H1 (cell line): ENCODE measurements around the gene RCE1. TPM values are rescaled to one million over a fixed set of nuclear protein-coding genes. Genes with fewer than 3 reads are reported as not detected.

Experiments
- CHD7 ChIP-seq: fragments of 300-600 bp; sonication (generic); IDR thresholded peaks from 2 replicates; pipeline ENCODE4 v1.7.1; 2012; ENCODE audit warnings: low read length, moderate library complexity, mild to moderate bottlenecking, inconsistent platforms; ENCODE audit not compliant: insufficient replicate concordance
- EP300 ChIP-seq, 2 experiments: IDR thresholded peaks; 1 replicate in 1 of 2; 2 replicates in 1 of 2; pipeline ENCODE4 v1.6.1; 2011 to 2012; ENCODE audit warnings: low read depth in 2 of 2, low read length in 2 of 2, mild to moderate bottlenecking in 2 of 2, borderline replicate concordance in 1 of 2, inconsistent platforms in 1 of 2, moderate library complexity in 1 of 2
- KDM4A ChIP-seq: IDR thresholded peaks from one replicate; pipeline ENCODE4 v1.7.1; 2012; ENCODE audit warnings: low read depth, mild to moderate bottlenecking, moderate library complexity, low read length, inconsistent platforms; ENCODE audit not compliant: severe bottlenecking
- MAX ChIP-seq: IDR thresholded peaks from 2 replicates; pipeline ENCODE4 v1.6.1; 2012; ENCODE audit warnings: inconsistent platforms
- POU5F1 ChIP-seq: IDR thresholded peaks from 2 replicates; pipeline ENCODE4 v1.6.1; 2011; ENCODE audit warnings: low read depth, mild to moderate bottlenecking, low read length, moderate library complexity
- TAF1 ChIP-seq: IDR thresholded peaks from 2 replicates; pipeline ENCODE4 v1.6.1; 2011; ENCODE audit warnings: mild to moderate bottlenecking, low read depth, low read length
- polyA plus RNA-seq, 7 experiments: library from polyadenylated mRNA; depleted of rRNA in 3 of 7; stranded (reverse) in 5 of 7; unstranded in 2 of 7; fragments of >200 nt in 5 of 7; fragments of 200-250 nt in 2 of 7; gene quantifications; 1 replicate in 5 of 7; 2 replicates in 1 of 7; 4 replicates in 1 of 7; pipeline versions ENCODE4 v1.2.1 to v1.2.3, GENCODE V29; 2011 to 2013; ENCODE audit warnings: missing spikeins in 2 of 7, mixed read lengths in 2 of 7
- total RNA-seq: library from RNA; stranded (reverse); fragmentation: NEBNext Ultra II Directional; extraction: Animal tissue kit (Norgen Biotek cat#: 25700); gene quantifications from 2 replicates; pipeline ENCODE4 v1.2.1, GENCODE V29; 2021
- TF ChIP-seq, protein P1 (sequence below): IDR thresholded peaks from 2 replicates; pipeline ENCODE4 v1.6.1; 2012; ENCODE audit warnings: low read length, inconsistent platforms

Gene RCE1
- total and polyA plus RNA-seq, 2 of the 8 experiments (the other 6 are each of a cell fraction or from before 2014, with no cell fraction given), result 35.8 to 84.8 TPM

DNA sequence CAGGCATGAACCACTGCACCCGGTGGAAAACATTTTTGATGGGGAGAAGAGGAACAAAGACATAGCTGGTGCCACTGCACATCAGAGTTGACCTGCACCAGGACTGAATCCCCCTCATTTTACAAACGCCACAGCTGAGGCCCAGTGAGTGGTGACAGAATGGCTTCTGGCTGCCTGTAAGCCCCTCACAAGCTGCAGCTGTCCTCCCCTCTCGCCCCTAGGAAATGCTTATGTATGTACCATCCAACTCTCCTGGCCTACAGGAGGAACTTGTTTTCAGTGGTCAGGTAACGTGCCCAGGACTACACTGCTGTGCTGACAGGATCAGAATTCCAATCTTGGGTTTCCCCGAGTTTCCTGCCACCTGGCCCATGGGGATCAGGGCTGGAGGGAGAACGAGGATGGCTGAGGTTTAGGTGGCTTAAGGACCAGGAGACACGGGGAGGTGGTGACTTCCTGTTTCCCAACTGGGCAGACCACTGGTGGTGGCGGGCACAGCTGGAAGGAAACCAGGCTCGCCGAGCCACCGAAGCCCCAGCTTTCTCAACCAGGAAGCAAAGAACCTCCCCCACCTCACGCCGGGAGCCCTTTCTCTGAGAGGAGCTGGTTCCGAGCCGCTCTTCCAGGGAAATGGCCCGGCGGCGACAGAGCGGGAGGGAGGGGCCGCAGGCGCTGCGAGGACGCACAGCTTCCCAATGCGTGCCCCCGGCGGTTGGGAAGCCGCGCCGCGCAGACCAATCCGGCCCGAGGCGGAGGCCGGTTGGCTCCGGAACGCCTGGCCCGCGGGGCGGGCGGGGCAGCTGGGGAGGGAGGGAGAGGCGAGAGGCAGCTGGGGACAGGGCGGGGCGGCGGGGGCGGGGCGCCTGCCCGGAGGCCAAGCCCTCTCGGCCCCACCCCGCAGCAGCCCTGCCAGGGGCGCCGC lies 12.6 kb downstream of the RCE1 start (continued):
- no peak for TF ChIP-seq CHD7
- TF ChIP-seq TAF1, result peak; percentile 66
- no peak for TF ChIP-seq POU5F1
- TF ChIP-seq, protein P1, sequence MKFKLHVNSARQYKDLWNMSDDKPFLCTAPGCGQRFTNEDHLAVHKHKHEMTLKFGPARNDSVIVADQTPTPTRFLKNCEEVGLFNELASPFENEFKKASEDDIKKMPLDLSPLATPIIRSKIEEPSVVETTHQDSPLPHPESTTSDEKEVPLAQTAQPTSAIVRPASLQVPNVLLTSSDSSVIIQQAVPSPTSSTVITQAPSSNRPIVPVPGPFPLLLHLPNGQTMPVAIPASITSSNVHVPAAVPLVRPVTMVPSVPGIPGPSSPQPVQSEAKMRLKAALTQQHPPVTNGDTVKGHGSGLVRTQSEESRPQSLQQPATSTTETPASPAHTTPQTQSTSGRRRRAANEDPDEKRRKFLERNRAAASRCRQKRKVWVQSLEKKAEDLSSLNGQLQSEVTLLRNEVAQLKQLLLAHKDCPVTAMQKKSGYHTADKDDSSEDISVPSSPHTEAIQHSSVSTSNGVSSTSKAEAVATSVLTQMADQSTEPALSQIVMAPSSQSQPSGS, result no peak
- no peak for TF ChIP-seq MAX
- TF ChIP-seq KDM4A, result peak; percentile 3
- no peak for TF ChIP-seq EP300 (IDR thresholded peaks at IDR 0.05; ENCODE audit: borderline replicate concordance in 1 of 2, low read depth in 2 of 2, low read length in 2 of 2)
